A673 (cell line): Measurements from ENCODE around the gene FRMD3. TPM values are rescaled to one million over a fixed set of nuclear protein-coding genes. Genes with fewer than 3 reads are reported as not detected.

Experiments
- BruUV-seq: library from RNA; stranded (reverse); fragments of 400-500 nt; replicated peaks from 2 replicates; lab custom pipeline; 2021; lab: Mats Ljungman, UMichigan
- CTCF ChIA-PET: fragments of 300-600 bp; sonication (Branson Sonifier 250); formaldehyde crosslinking; loops from one replicate; lab custom pipeline; 2022; ENCODE audit warnings: antibody characterized with exemption; lab: Charles Lee
- POLR2A ChIA-PET: fragments of 300-600 bp; sonication (Branson Sonifier 250); formaldehyde crosslinking; loops from one replicate; lab custom pipeline; 2022; ENCODE audit warnings: antibody characterized with exemption; ENCODE audit not compliant: low non-redundant PET; lab: Charles Lee
- DNase-seq: peaks from one replicate; pipeline ENCODE4 v3.0.0-alpha.2; 2015; ENCODE audit warnings: low spot score
- H3K27ac ChIP-seq: fragments of 200-600 bp; sonication (generic); 2 replicates; pipeline ENCODE4 v1.5.1; 2016; ENCODE audit warnings: mixed run types, low read depth, mild to moderate bottlenecking, mixed read lengths, antibody characterized with exemption, low read length; ENCODE audit not compliant: poor library complexity, severe bottlenecking
- H3K27me3 ChIP-seq: fragments of 200-600 bp; sonication (generic); replicated peaks from 2 replicates; pipeline ENCODE4 v1.6.1; 2017; ENCODE audit warnings: mixed run types, low read depth, mild to moderate bottlenecking, mixed read lengths, antibody characterized with exemption, low read length; ENCODE audit not compliant: insufficient read depth, poor library complexity
- H3K36me3 ChIP-seq: fragments of 200-600 bp; sonication (generic); 2 replicates; pipeline ENCODE4 v1.6.1; 2016; ENCODE audit warnings: mixed run types, mild to moderate bottlenecking, mixed read lengths, antibody characterized with exemption, low read length; ENCODE audit not compliant: insufficient read depth, poor library complexity, severe bottlenecking
- H3K4me1 ChIP-seq: fragments of 200-600 bp; sonication (generic); 2 replicates; pipeline ENCODE4 v1.6.1; 2017; ENCODE audit warnings: mixed run types, mild to moderate bottlenecking, mixed read lengths, antibody characterized with exemption, low read length; ENCODE audit not compliant: insufficient read depth, poor library complexity, severe bottlenecking
- H3K4me3 ChIP-seq: fragments of 200-600 bp; sonication (generic); 2 replicates; pipeline ENCODE4 v1.5.1; 2016; ENCODE audit warnings: low read depth, mixed run types, mild to moderate bottlenecking, mixed read lengths, low read length; ENCODE audit not compliant: poor library complexity, severe bottlenecking
- H3K9me3 ChIP-seq: fragments of 200-600 bp; sonication (generic); 2 replicates; pipeline ENCODE4 v1.6.1; 2016; ENCODE audit warnings: mixed run types, low read depth, mild to moderate bottlenecking, mixed read lengths, antibody characterized with exemption, low read length; ENCODE audit not compliant: poor library complexity, severe bottlenecking
- EZH2 ChIP-seq: fragments of 200-600 bp; sonication (generic); IDR thresholded peaks from 2 replicates; pipeline ENCODE4 v1.6.1; 2017; ENCODE audit warnings: borderline replicate concordance, low read depth, mild to moderate bottlenecking, mixed read lengths, antibody characterized with exemption, low read length; ENCODE audit not compliant: poor library complexity, severe bottlenecking
- intact Hi-C: fragments of 100-400 bp; cut with micrococcal nuclease; formaldehyde crosslinking; loops from one replicate; pipeline ENCODE4 v1.10.0; 2022; ENCODE audit not compliant: unreplicated experiment
- total RNA-seq: library from RNA; stranded (reverse); gene quantifications from 2 replicates; pipeline ENCODE4 v1.2.3, GENCODE V29; 2021
- TF ChIP-seq, protein P1 (sequence below): fragments of 300-800, 200-600 bp; sonication (generic); conservative IDR thresholded peaks from 2 replicates; pipeline ENCODE4 v1.5.1; 2017; ENCODE audit warnings: low read depth, mild to moderate bottlenecking, antibody characterized with exemption, low read length, moderate library complexity, mixed read lengths

Gene FRMD3
- total RNA-seq, 1 experiment from 2014 or later = 1.0 TPM

DNA sequence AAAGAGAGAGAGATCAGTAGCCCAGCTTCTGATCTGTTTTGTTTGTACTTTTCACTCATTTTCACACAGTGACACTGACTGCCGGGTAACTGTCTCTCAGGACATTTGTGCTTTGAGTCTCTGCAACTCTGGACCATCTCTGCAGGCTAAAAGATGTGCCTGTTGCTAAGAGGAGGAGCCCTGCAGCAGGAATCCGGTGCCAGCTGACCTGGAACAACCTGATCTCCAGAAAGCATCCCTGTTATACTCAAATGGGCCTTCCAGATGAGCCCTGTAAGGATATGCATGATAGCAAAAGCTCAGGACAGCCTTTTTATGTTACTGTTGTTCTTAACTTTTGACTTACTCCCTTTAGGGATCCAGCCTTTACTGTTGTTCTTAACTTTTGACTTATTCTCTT is 304.6 kb downstream of the FRMD3 start:
- intact Hi-C loops = no loop called here
- H3K4me1 ChIP-seq = no peaks in the 10 kb centered on the region
- POLR2A ChIA-PET = no interaction called here
- no peaks in the 10 kb centered on the region for H3K27me3 ChIP-seq
- DNase-seq = no peak
- no TSS peak for BruUV-seq
- no peak overlapping the region for H3K27ac ChIP-seq
- no peak overlapping the region for H3K4me3 ChIP-seq
- TF ChIP-seq, protein P1, sequence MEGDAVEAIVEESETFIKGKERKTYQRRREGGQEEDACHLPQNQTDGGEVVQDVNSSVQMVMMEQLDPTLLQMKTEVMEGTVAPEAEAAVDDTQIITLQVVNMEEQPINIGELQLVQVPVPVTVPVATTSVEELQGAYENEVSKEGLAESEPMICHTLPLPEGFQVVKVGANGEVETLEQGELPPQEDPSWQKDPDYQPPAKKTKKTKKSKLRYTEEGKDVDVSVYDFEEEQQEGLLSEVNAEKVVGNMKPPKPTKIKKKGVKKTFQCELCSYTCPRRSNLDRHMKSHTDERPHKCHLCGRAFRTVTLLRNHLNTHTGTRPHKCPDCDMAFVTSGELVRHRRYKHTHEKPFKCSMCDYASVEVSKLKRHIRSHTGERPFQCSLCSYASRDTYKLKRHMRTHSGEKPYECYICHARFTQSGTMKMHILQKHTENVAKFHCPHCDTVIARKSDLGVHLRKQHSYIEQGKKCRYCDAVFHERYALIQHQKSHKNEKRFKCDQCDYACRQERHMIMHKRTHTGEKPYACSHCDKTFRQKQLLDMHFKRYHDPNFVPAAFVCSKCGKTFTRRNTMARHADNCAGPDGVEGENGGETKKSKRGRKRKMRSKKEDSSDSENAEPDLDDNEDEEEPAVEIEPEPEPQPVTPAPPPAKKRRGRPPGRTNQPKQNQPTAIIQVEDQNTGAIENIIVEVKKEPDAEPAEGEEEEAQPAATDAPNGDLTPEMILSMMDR = no peak
- no peak for TF ChIP-seq EZH2
- CTCF ChIA-PET = no interaction called here
- H3K36me3 ChIP-seq = no peaks in the 10 kb centered on the region
- no peaks in the 10 kb centered on the region for H3K9me3 ChIP-seq

DNA sequence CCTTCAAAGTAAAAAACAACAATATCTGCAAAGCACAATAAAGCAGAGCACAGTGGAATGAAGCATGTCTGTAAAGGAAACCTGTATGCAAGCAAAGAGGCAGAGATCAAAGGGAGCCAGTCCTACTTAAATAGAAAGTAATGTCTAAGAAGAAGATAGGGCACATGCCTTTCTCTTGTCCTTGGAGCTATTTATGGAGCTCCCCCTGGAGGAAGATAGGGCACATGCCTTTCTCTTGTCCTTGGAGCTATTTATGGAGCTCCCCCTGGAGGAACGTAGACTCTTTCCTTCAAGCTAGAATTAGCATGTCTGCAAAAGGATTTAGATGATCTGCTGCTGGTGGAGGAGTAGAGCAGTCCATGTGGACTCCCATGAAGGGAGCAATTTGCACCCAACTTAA is 307.2 kb downstream of the FRMD3 start:
- Histone ChIP-seq H3K9me3 (no peaks in the 10 kb centered on the region), H3K36me3 (no peaks in the 10 kb centered on the region), H3K4me3 (no peak overlapping the region), H3K27ac (no peak overlapping the region), H3K27me3 (no peaks in the 10 kb centered on the region), H3K4me1 (no peaks in the 10 kb centered on the region)
- intact Hi-C loops = no loop called here
- ChIA-PET CTCF (no interaction called here), POLR2A (no interaction called here)
- TF ChIP-seq, protein P1 = no peak
- no peak for TF ChIP-seq EZH2
- no peak for DNase-seq
- no TSS peak for BruUV-seq

DNA sequence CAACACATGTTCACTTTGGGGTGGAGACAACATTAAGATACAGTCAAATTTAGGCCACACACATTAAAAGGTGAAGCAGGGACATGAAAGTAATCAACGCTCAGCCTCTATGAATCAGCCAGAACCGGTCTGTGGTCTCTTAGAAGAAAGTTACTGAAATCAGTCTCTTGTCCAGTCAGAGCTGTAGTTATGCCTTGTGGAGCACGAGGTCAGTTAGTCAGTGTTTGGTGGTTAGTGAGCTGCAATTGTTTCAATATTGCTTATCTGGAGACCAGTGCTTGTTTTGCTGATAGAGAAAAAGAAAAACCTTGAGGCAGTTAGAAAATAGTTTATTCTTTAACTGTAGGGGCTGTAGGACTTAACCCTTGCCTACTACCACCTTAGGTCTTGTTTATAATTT is 317.5 kb downstream of the FRMD3 start:
- CTCF ChIA-PET = no interaction called here
- no peak overlapping the region for H3K4me3 ChIP-seq
- POLR2A ChIA-PET = no interaction called here
- no TSS peak for BruUV-seq
- H3K9me3 ChIP-seq = no peaks in the 10 kb centered on the region
- intact Hi-C loops = no loop called here
- TF ChIP-seq EZH2 = no peak
- H3K27me3 ChIP-seq = peaks cover 15% of the 10 kb centered on the region
- H3K36me3 ChIP-seq = no peaks in the 10 kb centered on the region
- H3K27ac ChIP-seq = no peak overlapping the region
- peaks cover 4% of the 10 kb centered on the region for H3K4me1 ChIP-seq
- no peak for DNase-seq

DNA sequence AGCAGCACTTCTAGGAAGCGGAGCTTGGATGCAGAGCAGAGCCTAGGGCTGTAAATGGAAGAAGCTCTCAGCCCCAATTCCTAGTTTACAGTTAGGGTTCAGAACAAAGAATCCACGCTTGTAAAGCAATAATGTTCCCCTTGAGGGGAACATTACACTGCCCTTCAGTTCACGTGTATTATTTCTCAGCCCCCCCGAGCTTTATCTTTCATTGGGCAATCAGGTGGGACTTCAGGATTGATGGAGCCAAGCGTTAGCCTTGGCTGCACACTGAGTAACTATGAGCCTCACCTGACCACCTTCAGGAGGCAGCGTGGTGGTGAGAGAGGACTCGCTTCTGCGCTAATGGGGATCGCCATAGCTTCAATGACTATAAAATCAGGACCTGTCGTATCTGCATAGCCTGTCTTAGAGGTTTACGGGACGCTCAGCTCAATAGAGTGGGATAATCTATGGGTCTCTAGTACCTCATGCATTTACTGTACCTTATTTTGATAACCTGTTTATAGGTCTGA is 318.2 kb downstream of the FRMD3 start:
- peaks cover 4% of the 10 kb centered on the region for H3K4me1 ChIP-seq
- no TSS peak for BruUV-seq
- no peak overlapping the region for H3K27ac ChIP-seq
- ChIA-PET POLR2A (no interaction called here), CTCF (interaction anchor here (1.2 kb wide), 1 partner anchor 324 kb away, joined by 5 read pairs; no protein-coding TSS in a partner anchor)
- DNase-seq = no peak
- peak overlapping the region; percentile 41 for H3K4me3 ChIP-seq
- intact Hi-C loops = loop anchor here (10.0 kb wide), 1 partner anchor 55 kb away; no protein-coding TSS in a partner anchor
- peaks cover 15% of the 10 kb centered on the region for H3K27me3 ChIP-seq
- TF ChIP-seq, protein P1 = no peak
- TF ChIP-seq EZH2 = no peak
- H3K9me3 ChIP-seq = no peaks in the 10 kb centered on the region
- H3K36me3 ChIP-seq = no peaks in the 10 kb centered on the region
